Neuronal stem cell (in vitro differentiated cells): ENCODE measurements around the gene EMILIN3.

Experiments
- DNase-seq: peaks from one replicate; pipeline ENCODE4 v3.0.0-alpha.2; 2013; ENCODE audit warnings: low spot score
- H2AFZ ChIP-seq: one replicate; pipeline ENCODE4 v1.6.1; 2013; ENCODE audit warnings: mild to moderate bottlenecking, low read length, inconsistent platforms
- H2AK5ac ChIP-seq: 2 replicates; pipeline ENCODE4 v1.6.1; 2013; ENCODE audit warnings: low read depth, mild to moderate bottlenecking, inconsistent platforms, low read length, moderate library complexity, mixed read lengths
- H2BK120ac ChIP-seq: 2 replicates; pipeline ENCODE4 v1.6.1; 2013; ENCODE audit warnings: low read depth, mild to moderate bottlenecking, inconsistent platforms, low read length, moderate library complexity, mixed read lengths
- H2BK12ac ChIP-seq: one replicate; pipeline ENCODE4 v1.6.1; 2013; ENCODE audit warnings: low read length, inconsistent platforms
- H2BK15ac ChIP-seq: 2 replicates; pipeline ENCODE4 v1.6.1; 2013; ENCODE audit warnings: mild to moderate bottlenecking, low read length, inconsistent platforms, mixed read lengths
- H2BK5ac ChIP-seq: one replicate; pipeline ENCODE4 v1.6.1; 2013; ENCODE audit warnings: inconsistent platforms, mild to moderate bottlenecking, low read length, moderate library complexity
- H3K14ac ChIP-seq: one replicate; pipeline ENCODE4 v1.6.1; 2013; ENCODE audit warnings: low read length, inconsistent platforms
- H3K18ac ChIP-seq: 2 replicates; pipeline ENCODE4 v1.6.1; 2013; ENCODE audit warnings: low read length, inconsistent platforms
- H3K23ac ChIP-seq: 2 replicates; pipeline ENCODE4 v1.6.1; 2013; ENCODE audit warnings: low read depth, mild to moderate bottlenecking, mixed read lengths, low read length, inconsistent platforms; ENCODE audit not compliant: poor library complexity
- H3K27ac ChIP-seq: replicated peaks from 3 replicates; pipeline ENCODE4 v1.5.1; 2013; ENCODE audit warnings: low read length, inconsistent platforms
- H3K27me3 ChIP-seq, 3 experiments: 2 replicates each; pipeline ENCODE4 v1.6.1; 2013; ENCODE audit warnings: low read length in 3 of 3, mild to moderate bottlenecking in 2 of 3, inconsistent platforms in 1 of 3, low read depth in 1 of 3, mixed read lengths in 1 of 3, moderate library complexity in 1 of 3; ENCODE audit not compliant: control insufficient read depth in 3 of 3, insufficient read depth in 3 of 3
- H3K36me3 ChIP-seq, 2 donors: replicated peaks in 1 of 2; 2 replicates each; pipeline ENCODE4 v1.6.1; 2013; ENCODE audit warnings: low read length in 2 of 2; ENCODE audit not compliant: control insufficient read depth in 2 of 2, insufficient read depth in 2 of 2
- H3K4ac ChIP-seq: 2 replicates; pipeline ENCODE4 v1.6.1; 2013; ENCODE audit warnings: inconsistent platforms, mild to moderate bottlenecking, low read length, moderate library complexity
- H3K4me1 ChIP-seq, 2 donors: 1 replicate in 1 of 2; 2 replicates in 1 of 2; pipeline ENCODE4 v1.6.1; 2013; ENCODE audit warnings: low read length in 2 of 2, low read depth in 1 of 2; ENCODE audit not compliant: control insufficient read depth in 2 of 2, insufficient read depth in 1 of 2
- H3K4me2 ChIP-seq: one replicate; pipeline ENCODE4 v1.6.1; 2013; ENCODE audit warnings: mild to moderate bottlenecking, low read length, inconsistent platforms; ENCODE audit not compliant: insufficient read depth, poor library complexity, severe bottlenecking
- H3K4me3 ChIP-seq, 2 donors: 2 replicates each; pipeline ENCODE4 v1.5.1; 2013; ENCODE audit warnings: low read length in 2 of 2, mild to moderate bottlenecking in 2 of 2, inconsistent platforms in 1 of 2, moderate library complexity in 1 of 2
- H3K79me1 ChIP-seq: one replicate; pipeline ENCODE4 v1.6.1; 2013; ENCODE audit warnings: low read depth, mild to moderate bottlenecking, inconsistent platforms, low read length, moderate library complexity
- H3K9ac ChIP-seq: one replicate; pipeline ENCODE4 v1.6.1; 2013; ENCODE audit warnings: mild to moderate bottlenecking, low read depth, low read length, inconsistent platforms; ENCODE audit not compliant: poor library complexity
- H3K9me3 ChIP-seq, 2 donors: replicated peaks in 1 of 2; 2 replicates each; pipeline versions ENCODE3 to v1.6.1; 2013; ENCODE audit warnings: low read length in 2 of 2, mild to moderate bottlenecking in 2 of 2, inconsistent platforms in 1 of 2, low read depth in 1 of 2, mixed read lengths in 1 of 2, moderate library complexity in 1 of 2; ENCODE audit not compliant: control insufficient read depth in 2 of 2, insufficient read depth in 1 of 2
- H4K8ac ChIP-seq: one replicate; pipeline ENCODE4 v1.6.1; 2013; ENCODE audit warnings: low read depth, mild to moderate bottlenecking, inconsistent platforms, low read length, moderate library complexity
- H4K91ac ChIP-seq: one replicate; pipeline ENCODE4 v1.6.1; 2013; ENCODE audit warnings: low read length, low read depth, mild to moderate bottlenecking, inconsistent platforms; ENCODE audit not compliant: poor library complexity
- WGBS, 2 donors: extraction: QIAGEN DNeasy Blood & Tissue Kit; methylation state at CpG; one replicate each; pipeline ENCODE4 v1.1.7; 2013; ENCODE audit warnings: missing lambda C conversion rate in 2 of 2, mixed read lengths in 1 of 2; ENCODE audit not compliant: insufficient read length in 2 of 2, insufficient replicate concordance in 1 of 2; ENCODE audit errors: extremely low coverage in 2 of 2; 5-methylcytosine and 5-hydroxymethylcytosine counted together

The EMILIN3 gene

GRCh38 chr20:41375846-41376245 is 9.2 kb upstream of the EMILIN3 start:
- no peak overlapping the region for H4K91ac ChIP-seq
- H2BK12ac ChIP-seq: no peak overlapping the region
- peaks cover 0 to 45% (median 0%) of the 10 kb centered on the region in 3 experiments for H3K27me3 ChIP-seq
- H3K4me2 ChIP-seq: no peak overlapping the region
- no peak overlapping the region for H3K27ac ChIP-seq
- no peak overlapping the region for H4K8ac ChIP-seq
- no peak overlapping the region for H3K9ac ChIP-seq
- no peak overlapping the region for H2AFZ ChIP-seq
- H3K79me1 ChIP-seq: no peaks in the 10 kb centered on the region
- peak overlapping the region; percentile 57 for H3K23ac ChIP-seq
- H3K36me3 ChIP-seq: no peaks in the 10 kb centered on the region
- no peak overlapping the region for H3K4me3 ChIP-seq
- no peak overlapping the region for H2BK5ac ChIP-seq
- no peak overlapping the region for H2AK5ac ChIP-seq
- no CpG with 5 or more reads among the region's 9 CpGs for WGBS, 2 donors
- DNase-seq: no peak
- H3K18ac ChIP-seq: no peak overlapping the region
- H2BK120ac ChIP-seq: no peak overlapping the region
- no peak overlapping the region for H2BK15ac ChIP-seq
- no peak overlapping the region for H3K4ac ChIP-seq
- peaks cover 0 to 10% of the 10 kb centered on the region in 2 donors for H3K4me1 ChIP-seq
- H3K14ac ChIP-seq: no peak overlapping the region
- H3K9me3 ChIP-seq: peaks cover 6 to 8% of the 10 kb centered on the region in 2 donors

- Histone ChIP-seq H3K36me3 (no peaks in the 10 kb centered on the region), H3K27me3 (peaks cover 0 to 42% (median 1%) of the 10 kb centered on the region in 3 experiments), H2BK12ac (no peak overlapping the region), H2BK5ac (no peak overlapping the region), H3K14ac (no peak overlapping the region), H3K9ac (no peak overlapping the region), H3K4ac (no peak overlapping the region), H3K4me2 (no peak overlapping the region), H3K4me1 (peaks cover 0 to 10% of the 10 kb centered on the region in 2 donors), H3K23ac (peak overlapping the region; percentile 57), H3K18ac (no peak overlapping the region), H2BK120ac (no peak overlapping the region), H4K91ac (no peak overlapping the region), H2BK15ac (no peak overlapping the region), H2AK5ac (no peak overlapping the region), H2AFZ (no peak overlapping the region), H3K9me3 (peaks cover 6 to 10% of the 10 kb centered on the region in 2 donors), H3K27ac (no peak overlapping the region), H4K8ac (no peak overlapping the region), H3K79me1 (no peaks in the 10 kb centered on the region), H3K4me3 (no peak overlapping the region)
- no CpG with 5 or more reads among the region's 9 CpGs for WGBS, 2 donors
- DNase-seq: no peak
These were observed 7.6 kb upstream of the EMILIN3 start for GRCh38 chr20:41373931-41374920.

GRCh38 chr20:41373251-41373783 is 6.7 kb upstream of the EMILIN3 start:
- no peaks in the 10 kb centered on the region for H3K79me1 ChIP-seq
- H3K14ac ChIP-seq: no peak overlapping the region
- H3K4me1 ChIP-seq: peaks cover 0 to 10% of the 10 kb centered on the region in 2 donors
- WGBS, 2 donors: no CpG with 5 or more reads among the region's 11 CpGs
- H3K4me3 ChIP-seq: no peak overlapping the region
- H2BK15ac ChIP-seq: no peak overlapping the region
- peaks cover 6 to 10% of the 10 kb centered on the region in 2 donors for H3K9me3 ChIP-seq
- no peak overlapping the region for H2BK12ac ChIP-seq
- peaks cover 0 to 46% (median 3%) of the 10 kb centered on the region in 3 experiments for H3K27me3 ChIP-seq
- no peak for DNase-seq
- H2BK120ac ChIP-seq: no peak overlapping the region
- no peak overlapping the region for H3K27ac ChIP-seq
- H3K4ac ChIP-seq: no peak overlapping the region
- no peak overlapping the region for H2AFZ ChIP-seq
- no peak overlapping the region for H3K23ac ChIP-seq
- no peak overlapping the region for H2AK5ac ChIP-seq
- no peak overlapping the region for H4K91ac ChIP-seq
- H3K18ac ChIP-seq: no peak overlapping the region
- no peak overlapping the region for H3K4me2 ChIP-seq
- H3K36me3 ChIP-seq: no peaks in the 10 kb centered on the region
- H4K8ac ChIP-seq: no peak overlapping the region
- H2BK5ac ChIP-seq: no peak overlapping the region
- no peak overlapping the region for H3K9ac ChIP-seq

DNA sequence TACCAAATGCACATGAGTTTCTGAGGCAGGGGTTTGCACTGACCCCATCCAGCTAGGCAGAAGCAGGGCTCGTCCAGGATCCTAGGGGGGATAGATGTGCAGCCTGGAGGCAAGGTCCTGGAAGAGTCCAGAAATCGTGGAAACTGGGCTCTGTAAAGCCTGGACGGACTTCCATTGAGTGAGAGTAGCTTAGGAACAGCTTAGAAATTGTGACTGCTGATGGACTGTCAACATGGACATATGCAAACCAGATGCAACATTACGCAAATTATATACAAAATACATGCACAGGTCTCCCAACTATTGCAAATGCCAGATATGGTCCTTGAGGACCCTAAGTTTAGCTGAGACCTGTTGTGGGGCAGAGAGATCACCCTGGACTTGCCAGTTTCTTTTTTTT is 4.8 kb upstream of the EMILIN3 start:
- Histone ChIP-seq H3K4me1 (peaks cover 0 to 12% of the 10 kb centered on the region in 2 donors), H4K8ac (no peak overlapping the region), H3K4me2 (no peak overlapping the region), H3K18ac (no peak overlapping the region), H2AFZ (no peak overlapping the region), H3K4ac (no peak overlapping the region), H2BK12ac (no peak overlapping the region), H3K9me3 (peaks cover 6 to 10% of the 10 kb centered on the region in 2 donors), H3K4me3 (no peak overlapping the region), H4K91ac (no peak overlapping the region), H2BK15ac (no peak overlapping the region), H2BK5ac (no peak overlapping the region), H2AK5ac (no peak overlapping the region), H2BK120ac (no peak overlapping the region), H3K36me3 (no peaks in the 10 kb centered on the region), H3K27me3 (peaks cover 2 to 50% (median 18%) of the 10 kb centered on the region in 3 experiments), H3K23ac (no peak overlapping the region), H3K27ac (no peak overlapping the region), H3K9ac (no peak overlapping the region), H3K14ac (no peak overlapping the region), H3K79me1 (no peaks in the 10 kb centered on the region)
- no peak for DNase-seq
- WGBS, 2 donors: no CpG with 5 or more reads among the region's 4 CpGs
